GM19238 (cell line): ENCODE results near the gene ATP6V1E1.
"Not testable (repeated sequence)": the region's sequence is repeated elsewhere in the genome, so short reads cannot be mapped to it uniquely, and the experiment has no call there.

Source experiments
- DNase-seq: peaks from one replicate; pipeline ENCODE4 v3.0.0; 2011; ENCODE audit warnings: low spot score; ENCODE audit not compliant: insufficient read length

Gene ATP6V1E1

DNA sequence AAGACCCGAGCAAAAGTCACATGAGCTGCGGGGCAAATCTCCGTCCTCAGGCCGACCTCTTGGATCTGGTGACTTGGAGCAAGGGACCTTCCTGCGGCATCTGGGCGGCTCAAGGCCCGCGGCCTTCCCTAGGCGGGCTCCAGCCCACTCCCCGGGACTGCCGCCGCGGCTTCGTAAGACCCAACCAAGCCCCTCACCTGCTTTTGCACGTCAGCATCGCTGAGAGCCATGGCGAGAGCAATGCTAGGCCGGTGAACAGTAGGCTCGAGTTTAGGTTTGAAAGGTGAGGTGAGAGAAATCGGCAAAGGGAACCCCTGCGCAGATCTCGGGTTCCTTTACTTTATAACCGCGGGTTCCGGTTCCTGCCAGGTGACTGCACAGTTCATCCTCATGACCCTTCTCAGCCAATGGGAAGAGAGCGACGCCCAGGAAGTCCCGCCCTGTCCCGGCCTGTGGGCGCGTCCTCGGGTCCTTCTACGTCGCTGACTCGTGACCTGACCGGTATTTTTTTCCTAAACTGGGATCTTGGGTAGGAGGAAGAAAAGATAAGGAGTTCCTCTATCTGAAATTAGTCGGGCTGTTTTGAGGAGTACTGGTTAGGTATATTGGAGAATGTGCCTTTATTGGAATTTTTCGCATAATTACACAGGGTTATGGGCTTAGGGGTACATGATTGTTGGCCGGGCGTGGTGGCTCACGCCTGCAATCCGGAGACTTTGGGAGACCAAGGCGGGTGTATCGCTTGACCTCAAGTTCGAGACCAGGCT is at the start of gene ATP6V1E1:
Gene ATP6V1E1, minus strand, starts transcription at position 344 of the 767 bp plus-strand sequence. Its CDS starts 114 bp downstream, at position 230.
- peak; percentile 91 for DNase-seq

- no peak for DNase-seq
These were observed 47.0 kb upstream of the ATP6V1E1 start for GRCh38 chr22:17675584-17675983.

- no peak for DNase-seq
These were observed 45.6 kb upstream of the ATP6V1E1 start for GRCh38 chr22:17674152-17674551.

DNA sequence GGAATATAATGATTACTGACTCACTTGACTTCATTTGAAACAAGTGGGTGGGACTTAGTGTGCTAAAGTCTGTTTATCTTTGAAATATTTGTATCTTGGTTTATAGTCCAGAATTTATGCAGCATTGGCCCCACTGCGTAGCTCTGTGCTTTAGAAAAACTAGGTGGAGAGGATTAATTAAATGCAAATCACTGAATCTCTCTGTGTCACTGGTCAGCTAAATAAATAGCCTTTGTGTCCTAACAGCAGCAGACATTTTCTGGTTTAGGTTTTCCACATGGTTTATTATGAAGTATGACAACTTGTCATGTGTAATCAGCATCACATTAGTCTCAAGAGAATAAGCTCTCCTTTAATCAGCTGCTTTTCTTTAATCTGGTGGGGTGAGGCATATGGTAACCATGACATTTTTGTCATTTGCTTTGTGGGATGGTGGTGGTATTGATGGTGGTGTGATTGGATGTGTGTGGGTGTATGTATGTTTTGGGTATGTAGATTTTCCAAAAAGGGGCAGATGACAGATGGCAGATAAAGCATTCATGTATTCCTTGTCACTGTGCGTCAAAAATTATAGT is 44.0 kb upstream of the ATP6V1E1 start:
- no peak for DNase-seq

- DNase-seq = not testable (repeated sequence)
These were observed 43.1 kb upstream of the ATP6V1E1 start for GRCh38 chr22:17671521-17672092.

DNA sequence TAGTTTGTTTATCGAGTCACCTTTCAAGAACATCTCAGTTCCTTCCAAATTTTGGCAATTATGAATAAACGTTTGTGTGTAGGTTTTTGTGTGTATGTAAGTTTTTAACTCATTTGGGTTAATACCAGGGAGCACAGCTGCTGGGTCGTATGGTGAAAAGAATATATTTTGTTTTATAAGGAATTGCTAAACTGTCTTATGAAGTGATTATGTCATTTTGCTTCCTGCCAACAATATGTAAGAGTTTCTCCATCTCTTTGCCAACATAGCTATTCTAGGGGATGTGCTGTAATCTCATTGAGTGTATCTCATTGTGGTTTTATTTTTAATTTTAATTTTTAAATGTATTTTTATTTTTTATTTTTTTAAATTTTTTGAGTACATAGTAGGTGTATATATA is 37.3 kb upstream of the ATP6V1E1 start:
- DNase-seq = no peak

DNA sequence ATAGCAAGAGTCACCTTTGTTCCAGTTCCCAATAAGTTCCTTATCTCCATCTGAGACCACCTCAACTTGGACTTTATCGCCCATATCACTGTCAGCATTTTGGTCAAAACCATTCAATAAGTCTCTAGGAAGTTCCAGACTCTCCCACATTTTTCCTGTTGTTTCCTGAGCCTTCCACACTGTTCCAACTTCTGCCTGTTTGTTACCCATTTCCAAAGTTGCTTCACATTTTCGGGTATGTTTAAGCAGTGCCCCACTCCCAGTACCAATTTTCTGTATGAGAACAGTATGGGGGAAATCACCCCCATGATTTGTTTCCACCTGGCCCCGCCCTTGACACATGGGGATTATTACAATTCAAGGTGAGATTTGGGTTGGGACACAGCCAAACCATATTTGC is 36.7 kb upstream of the ATP6V1E1 start:
- no peak for DNase-seq

- no peak for DNase-seq
These were observed 36.0 kb upstream of the ATP6V1E1 start for GRCh38 chr22:17664414-17665055.

DNA sequence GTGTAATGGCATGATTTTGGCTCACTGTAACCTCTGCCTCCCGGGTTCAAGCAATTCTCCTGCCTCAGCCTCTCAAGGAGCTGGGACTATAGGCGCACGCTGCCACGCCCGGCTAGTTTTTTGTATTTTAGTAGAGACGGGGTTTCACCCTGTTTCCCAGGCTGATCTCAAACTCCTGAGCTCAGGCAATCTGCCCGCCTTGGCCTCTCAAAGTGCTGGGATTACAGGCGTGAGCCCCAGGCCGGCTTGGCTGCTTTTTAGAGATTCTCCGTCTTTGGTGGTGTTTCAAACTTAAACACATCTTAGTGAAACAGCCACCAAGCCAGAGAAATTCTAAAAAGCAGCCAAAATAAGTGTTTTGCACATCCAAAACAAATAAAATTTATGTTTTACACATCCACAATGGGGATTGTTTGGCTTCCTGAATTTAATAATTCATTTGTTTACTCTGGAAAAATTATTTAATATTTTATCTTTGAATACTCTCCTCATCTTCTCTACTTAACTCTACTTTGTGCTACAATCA is 28.4 kb upstream of the ATP6V1E1 start:
- DNase-seq = no peak

GRCh38 chr22:17655289-17655688 is 26.7 kb upstream of the ATP6V1E1 start:
- no peak for DNase-seq

DNA sequence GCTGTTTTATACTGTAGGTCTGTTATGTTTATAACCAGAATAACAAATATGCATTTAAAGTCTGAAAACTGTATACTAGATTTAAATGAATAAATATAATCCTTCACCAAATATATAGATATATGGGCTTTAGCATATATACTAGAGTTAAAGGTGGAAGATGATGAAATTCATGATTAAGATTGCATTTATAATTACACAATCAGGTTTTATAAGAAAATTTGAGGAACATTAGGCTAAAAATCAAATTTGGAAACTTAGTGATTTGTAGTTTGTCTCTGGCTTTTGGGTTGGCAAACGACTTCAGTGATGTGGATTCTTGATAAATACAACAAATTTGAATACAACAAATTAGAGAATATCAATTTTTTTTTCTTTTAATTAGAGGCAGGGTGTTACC is 20.0 kb upstream of the ATP6V1E1 start:
- no peak for DNase-seq

GRCh38 chr22:17647991-17648390 is 19.4 kb upstream of the ATP6V1E1 start:
- DNase-seq = no peak

DNA sequence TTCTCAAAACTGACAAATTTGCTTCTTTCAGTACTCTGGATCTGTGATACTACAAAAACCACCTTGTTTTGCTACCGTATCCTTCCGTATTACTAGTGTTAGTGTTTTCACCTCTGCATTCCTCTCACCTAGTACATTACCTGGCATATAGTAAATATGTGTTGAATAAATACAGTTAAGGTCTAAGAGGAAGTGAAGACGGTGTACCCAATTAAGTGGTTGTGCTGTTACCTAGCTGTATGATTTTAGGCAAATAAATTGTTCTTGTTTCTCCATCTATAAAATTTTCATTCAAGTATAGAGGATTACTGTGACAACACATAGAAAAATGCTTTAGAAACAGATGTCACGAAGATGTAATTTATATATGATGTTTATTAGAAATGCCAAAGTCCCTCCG is 18.9 kb upstream of the ATP6V1E1 start:
- no peak for DNase-seq

DNA sequence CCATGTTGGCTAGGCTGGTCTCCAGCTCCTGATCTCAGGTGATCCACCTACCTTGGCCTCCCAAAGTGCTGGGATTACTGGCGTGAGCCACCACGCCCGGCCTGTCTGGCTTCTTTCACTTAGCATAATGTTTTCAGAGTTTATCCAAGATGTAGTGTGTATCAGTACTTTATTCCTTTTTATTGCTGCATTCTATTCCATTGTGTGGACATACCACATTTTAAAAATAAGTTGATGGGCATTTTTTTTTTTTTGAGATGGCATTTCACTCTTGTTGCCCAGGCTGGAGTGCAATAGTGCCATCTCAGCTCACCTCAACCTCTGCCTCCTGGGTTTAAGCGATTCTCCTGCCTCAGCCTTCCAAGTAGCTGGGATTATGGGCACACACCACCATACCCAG is 13.8 kb upstream of the ATP6V1E1 start:
- not testable (repeated sequence) for DNase-seq

DNA sequence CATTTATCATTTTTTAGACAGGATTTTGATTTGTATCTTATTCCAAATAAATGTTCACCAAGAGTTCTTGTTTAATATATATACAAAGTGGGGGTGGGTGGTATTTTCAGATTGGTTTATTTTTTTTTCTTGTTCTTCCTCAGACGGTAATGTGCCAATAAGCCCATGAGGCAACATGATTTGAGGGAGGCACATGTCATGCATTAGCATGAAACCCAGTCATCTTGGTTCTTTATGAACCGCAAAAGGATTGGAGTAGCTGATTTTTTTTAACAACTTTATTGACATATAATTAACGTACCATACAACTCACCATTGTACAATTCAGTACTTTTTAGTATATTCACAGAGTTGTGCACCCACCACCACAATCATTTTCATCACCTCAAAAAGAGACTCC is 12.7 kb upstream of the ATP6V1E1 start:
- no peak for DNase-seq

GRCh38 chr22:17639247-17639741 is 10.7 kb upstream of the ATP6V1E1 start:
- no peak for DNase-seq

- DNase-seq = peak; percentile 90
These were observed 10.1 kb upstream of the ATP6V1E1 start, which contains the start of gene BCL2L13 for GRCh38 chr22:17638432-17639246. BCL2L13 (plus strand) TSS chr22:17638757; CDS start chr22:17655712, 16,955 bp downstream.

DNA sequence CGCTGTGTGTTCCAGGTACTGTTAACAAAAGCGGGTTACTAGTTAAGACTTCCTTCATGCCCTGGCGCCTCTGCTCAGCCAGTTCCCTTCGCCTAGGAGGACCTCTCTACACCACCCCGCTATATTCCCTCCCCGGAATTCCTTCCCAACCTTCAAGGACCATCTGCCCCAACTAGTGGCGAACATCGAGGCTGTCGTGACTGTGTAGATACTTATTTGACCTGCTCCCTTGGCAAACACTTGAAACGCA is 9.6 kb upstream of the ATP6V1E1 start:
- no peak for DNase-seq

DNA sequence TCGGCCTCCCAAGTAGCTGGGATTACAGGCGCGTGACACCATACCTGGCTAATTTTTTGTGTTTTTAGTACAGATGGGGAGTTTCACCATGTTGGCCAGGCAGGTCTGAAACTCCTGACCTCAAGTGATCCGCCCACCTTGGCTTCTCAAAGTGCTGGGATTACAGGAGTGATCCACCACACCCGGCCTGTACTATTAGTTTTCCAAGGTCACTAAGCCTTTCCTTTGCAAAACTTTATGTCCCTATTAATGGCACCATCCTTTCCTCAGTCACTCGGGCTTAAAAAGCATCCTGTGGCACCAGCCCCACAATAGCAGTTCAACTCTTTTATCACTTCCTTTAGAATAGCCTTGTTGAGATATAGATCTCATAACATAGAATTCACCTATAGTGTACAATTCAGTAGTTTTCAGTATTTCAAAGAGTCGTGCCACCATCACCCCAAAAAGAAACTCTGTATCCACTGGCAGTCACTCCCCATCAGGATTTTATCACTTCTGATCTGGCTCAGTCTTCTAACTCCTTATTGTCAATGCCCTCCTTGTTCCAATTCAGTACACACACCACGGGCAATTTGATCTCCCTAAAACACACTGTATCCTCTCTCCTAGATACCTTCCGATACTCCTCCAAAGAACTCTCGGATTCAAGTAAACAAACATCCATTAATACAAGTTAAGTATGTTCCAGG is 9.1 kb upstream of the ATP6V1E1 start:
- DNase-seq = no peak

GRCh38 chr22:17636850-17637249 is 8.3 kb upstream of the ATP6V1E1 start:
- not testable (repeated sequence) for DNase-seq

DNA sequence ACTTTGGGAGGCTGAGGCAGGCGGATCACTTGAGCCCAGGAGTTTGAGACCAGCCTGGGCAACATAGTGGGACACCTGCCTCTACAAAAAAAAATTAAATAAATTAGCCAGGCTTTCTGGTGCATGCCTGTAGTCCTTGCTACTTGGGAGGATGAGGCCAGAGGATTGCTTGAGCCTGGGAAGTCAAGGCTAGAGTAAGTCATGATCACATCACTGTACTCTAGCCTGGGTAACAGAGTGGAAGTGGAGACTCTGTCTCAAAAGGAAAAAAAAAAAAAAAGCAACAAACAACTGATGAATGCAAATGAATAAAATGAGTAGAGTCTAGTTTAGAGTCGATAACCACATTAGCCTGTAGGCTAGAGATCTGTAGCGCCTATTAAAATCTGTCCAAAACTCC is 6.1 kb upstream of the ATP6V1E1 start:
- no peak for DNase-seq
